Smooth muscle cell of the brain vasculature (primary cell): ENCODE data around the gene TBL3.
"Not testable (repeated sequence)": the region's sequence is repeated elsewhere in the genome, so short reads cannot be mapped to it uniquely, and the experiment has no call there.

ENCODE experiments used
- DNase-seq: peaks from one replicate; pipeline ENCODE4 v3.0.0-alpha.2; 2012; ENCODE audit warnings: low read depth, low spot score

TBL3 gene

DNA sequence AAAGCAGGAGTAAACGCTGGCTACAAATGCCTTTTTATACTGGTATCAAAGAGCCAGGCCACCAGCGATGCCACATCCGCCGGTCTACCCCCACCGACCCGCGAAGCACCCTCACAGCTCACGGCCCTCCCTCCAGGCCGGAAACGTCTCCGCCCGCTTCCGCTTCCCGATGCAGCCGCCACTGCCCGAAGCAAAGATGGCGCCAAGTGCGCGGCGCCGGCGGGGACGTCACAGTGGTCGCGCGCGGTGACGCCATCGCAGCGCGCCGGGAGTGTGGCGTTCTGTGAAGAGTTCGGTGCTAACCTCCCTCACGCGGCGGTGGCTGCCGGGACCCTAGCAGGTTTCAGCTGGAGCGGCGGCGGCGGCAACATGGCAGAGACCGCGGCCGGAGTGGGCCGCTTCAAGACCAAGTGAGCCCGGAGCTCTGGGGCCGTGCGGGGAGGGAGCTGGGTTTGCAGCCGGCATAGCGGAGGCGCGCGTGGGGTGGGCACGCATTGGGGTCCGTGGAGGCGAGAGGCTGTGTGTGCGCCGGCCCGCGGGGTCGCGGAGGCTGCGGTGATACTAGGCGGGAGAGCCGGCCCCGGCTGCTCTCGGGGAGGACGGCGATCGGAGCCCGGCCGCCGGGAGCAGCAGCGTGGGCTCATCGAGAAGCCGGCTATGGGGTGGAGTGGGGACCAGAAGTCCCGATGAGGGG, at the start of gene TBL3:
Gene TBL3, plus strand, starts transcription at position 258 of the 694 bp plus-strand sequence. Its CDS starts 112 bp downstream, at position 370.
- peak; percentile 83 for DNase-seq

DNA sequence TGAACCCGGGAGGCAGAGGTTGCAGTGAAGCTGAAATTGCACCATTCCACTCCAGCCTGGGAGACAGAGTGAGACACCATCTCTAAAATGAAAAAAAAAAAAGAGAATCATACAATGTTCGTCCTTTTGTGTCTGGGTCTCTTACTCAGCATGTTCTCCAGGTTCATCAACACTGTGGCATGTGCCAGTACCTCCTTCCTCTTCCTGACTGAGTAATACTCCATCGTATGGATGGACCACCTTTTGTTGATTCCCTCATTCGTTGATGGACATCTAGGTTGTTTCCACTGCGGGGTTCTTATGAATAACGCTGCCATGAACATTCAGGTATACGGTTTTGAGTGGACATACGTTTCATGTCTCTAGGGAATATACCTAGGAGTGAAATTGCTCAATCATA, 49.5 kb upstream of the TBL3 start:
- no peak for DNase-seq

DNA sequence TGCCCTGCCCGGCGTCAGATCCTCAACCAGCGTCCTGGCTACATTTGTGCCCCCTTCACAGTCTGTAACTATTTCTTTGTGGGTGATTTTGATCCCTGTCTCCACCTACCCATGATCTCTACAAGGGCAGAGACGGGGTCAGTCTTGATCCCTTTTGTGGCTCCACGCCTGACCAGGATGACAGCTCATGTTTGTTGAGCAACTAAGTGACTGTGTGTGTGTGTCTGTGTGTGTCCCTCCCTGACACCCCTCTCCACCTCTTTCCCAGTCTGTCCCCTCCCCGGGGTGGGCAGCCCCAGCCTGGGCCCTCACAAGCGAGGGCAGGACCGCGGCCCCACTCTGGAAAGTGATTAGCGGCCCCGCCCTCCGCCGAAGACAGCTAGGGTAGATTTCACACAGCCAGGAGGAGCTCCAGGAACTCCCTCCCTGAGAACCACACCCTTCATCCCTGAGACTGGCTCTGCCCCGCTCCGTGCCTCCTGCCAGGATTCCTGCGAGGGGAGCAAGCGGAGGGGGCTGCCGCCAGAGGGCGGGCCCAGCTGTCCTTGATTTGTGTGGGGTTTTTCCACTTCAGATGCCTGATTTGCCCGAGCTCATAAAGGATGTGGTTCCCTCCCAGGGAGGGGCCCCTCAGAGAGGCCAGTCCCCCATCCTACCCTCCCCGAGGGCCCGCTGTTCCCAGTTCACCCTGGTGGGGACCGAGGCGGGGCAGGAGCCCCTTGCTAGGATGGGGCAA, 48.4 kb upstream of the TBL3 start:
- DNase-seq, result no peak

DNA sequence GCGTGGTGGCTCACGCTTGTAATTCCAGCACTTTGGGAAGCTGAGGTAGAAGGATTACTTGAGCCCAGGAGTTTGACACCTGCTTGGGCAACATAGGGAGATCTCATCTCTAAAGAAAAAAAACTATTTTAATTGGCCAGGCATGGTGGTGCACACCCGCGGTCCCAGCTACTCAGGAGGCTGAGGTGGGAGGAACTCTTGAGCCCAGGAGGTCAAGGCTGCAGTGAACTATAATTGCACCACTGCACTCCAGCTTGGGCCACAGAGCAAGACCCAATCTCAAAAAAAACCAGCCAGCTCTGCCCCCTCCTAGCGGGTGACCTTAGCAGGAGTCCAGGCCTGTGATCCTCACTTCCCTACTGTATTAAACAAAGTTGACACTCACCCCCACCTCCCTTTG, 47.8 kb upstream of the TBL3 start:
- DNase-seq, result no peak

DNA sequence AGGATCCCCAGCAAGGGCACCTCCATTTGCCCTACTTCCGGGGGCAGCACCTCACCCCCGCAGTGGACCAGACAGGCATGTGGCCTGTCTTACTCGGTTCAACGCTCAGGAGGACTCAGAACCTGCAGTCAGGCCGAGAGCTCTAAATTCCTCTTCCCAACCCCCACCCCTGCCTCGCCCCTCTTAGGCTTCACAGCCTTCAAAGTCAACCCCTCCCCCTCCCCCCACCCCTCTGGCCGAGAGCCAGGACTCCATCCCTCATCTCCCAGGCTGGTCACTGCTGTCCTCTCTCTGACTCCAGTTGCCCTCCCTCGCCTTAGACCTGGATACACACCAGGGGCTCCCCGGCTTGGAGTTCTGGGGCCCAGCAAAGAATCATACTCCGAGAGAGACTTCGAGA, 45.6 kb upstream of the TBL3 start:
- DNase-seq, result no peak

DNA sequence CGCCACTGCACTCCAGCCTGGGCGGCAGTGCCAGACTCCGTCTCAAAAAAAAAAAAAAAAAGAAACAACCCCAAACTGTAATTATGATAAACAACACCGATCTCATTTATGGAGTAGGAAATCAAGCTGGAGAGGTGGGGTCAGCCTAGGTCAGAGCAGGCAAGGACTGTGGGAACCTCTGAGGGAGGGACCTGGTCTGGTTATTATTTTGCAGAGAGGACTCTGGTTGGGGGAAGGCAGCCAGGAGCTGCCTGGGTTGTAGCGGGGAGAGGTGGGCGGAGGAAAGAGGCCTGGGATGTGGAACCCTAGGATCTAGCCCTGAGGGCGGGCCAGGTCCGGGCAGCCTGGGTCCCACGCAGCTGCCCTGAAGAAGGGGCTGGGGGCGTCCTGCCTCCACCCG, 42.7 kb upstream of the TBL3 start:
- DNase-seq, result no peak

DNA sequence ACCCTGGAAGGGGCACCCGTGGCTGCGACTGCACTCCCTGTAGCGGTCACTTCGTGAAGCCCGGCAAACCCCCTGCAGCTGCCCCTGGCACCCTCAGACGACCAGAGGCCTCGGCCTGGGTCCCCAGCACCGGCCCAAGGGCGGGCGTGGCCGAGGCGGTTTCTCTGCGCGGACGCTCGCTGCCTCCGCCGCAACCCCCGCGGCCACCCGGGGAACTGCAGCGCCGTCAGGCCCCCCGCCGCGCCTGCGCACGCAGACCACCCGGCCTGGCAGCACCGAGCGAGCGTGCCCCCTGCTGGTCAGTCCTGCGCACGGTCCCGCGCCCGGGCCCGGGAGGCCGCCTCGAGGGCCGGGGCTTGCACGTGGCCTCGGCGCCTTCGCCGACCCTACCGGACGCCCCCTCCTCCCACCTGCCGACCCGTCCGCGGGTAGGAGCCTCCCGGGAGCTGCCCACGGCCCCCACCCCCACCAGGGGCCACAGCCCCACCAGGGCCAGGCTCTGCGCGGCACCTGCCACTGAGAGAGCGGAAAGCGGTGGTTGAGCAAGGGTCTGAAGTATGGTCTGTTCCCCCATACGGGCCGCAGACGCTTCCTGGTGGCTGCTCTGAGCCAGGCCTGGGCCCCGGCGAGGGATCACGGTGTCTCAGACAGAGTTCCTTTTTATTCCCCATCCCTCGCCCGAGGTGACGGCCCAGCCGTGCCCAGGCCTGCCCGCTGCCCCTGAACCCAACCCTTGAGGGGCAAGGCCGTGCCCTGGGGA, 42.1 kb upstream of the TBL3 start:
- peak; percentile 41 for DNase-seq

DNA sequence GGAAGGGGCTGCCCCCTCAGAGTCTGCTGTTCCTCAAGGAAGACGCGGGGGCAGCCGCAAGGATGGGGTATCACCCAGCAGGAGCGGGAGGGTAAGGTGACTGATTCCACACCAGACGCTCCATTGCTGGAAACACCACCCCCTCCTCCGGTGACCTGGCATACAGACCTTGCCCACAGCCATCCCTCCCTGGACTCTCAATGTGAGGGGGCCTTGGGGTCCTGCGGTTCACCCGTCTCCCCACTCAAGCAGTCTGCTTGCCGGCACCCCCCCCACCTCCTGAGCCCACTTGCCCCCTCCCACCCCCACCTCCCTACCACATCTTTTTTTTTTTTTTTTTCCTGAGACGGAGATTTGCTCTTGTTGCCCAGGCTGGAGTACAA, 41.5 kb upstream of the TBL3 start:
- DNase-seq, result no peak

DNA sequence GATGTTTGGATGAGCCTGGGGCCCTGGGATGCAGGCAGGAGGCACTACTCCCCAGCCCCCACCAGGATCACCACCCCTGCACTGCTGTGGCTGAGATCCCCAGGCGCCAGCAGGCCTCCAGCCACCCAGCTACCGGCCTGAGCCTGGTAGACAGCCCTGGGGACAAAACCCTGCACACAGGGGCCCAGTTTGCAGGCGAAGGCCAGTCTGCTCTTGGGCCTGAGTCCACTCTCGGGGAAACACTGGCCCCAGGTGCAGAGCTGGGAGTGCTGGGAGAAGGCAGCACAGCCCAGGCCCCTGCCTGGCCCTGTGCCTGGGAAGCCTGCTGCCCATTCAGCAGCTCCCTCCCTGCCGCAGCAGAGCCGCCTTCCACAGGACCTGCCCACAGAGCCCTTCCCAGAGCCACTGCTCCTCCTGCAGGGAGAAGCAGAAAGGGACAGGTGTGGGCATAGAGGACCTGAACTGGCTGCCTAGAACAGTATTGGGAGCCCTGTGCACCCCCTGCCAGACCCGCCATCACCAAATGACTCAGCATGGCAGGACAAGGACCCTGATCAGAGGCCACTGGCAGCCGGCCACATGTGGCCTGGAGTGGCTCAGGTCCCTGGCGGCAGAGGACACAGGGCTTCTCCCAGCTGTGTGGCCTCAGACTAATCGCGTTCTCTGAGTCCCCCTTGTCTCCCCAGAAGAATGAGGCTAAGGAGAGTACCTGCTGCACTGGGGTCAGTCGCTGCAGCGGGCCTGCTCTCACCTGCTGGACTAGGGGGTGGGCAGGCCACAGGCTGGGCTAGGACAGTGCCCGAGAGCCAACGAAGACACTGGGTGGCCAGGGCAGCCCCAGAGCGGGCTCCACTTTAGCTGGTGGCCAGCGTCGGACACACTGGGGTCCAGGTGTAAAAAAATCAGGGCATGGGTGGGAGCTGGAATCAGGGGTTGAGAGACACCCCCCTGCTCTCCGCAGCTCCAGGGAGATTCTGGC, 39.5 kb upstream of the TBL3 start:
- DNase-seq, result no peak

DNA sequence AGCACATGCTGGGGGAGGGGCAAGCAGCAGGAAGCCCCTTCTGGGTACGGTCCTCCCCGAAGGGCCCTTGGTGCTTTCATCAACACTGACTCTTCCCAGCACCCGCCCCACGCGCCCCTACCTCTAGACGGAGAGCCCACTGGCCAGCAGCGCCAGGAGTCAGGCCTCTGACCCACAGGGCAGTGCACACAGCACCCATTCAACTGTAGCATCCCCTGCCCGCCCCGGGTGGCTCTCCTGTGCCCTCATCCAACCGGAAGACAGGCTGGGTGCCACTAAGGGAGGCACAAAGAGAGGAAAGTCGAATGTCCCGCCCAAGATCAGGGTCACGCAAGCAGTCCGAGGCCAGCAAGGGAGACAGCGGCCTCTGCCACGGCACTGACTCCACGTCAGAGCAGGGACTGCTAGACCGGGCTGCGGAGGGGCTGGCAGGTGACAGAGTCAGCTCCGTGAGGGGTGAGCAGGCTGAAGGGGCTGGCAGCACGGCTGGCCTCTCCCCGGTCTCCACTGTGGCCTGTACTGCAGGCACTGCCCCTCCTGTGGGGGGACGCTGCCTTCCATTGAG, 38.7 kb upstream of the TBL3 start:
- DNase-seq, result no peak

DNA sequence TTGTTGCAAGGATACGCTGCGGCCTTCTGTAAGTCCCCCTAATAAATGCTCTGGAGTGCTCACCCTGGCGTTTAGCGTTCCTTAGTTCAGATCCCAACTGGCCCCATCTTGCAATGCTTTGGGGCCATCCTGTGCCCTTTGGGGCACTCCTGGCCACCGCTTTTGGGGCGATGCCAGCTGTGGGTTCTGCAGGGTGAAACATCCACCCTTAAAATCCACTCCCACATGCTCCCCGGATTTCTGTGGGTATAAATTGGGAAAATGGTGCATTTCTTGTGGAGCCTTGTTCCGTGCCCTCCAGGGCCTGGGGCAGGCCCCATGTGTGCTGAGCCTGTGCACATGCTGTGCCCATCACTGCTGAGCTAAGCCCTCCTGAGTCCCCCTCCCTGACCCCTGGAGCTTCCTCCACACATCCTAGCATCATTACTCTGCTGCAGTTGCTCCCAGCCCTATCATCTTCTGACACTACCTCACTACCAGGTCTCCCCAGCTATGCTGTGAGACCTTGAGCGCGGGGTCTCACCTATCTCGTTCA, 34.8 kb upstream of the TBL3 start:
- DNase-seq, result no peak

DNA sequence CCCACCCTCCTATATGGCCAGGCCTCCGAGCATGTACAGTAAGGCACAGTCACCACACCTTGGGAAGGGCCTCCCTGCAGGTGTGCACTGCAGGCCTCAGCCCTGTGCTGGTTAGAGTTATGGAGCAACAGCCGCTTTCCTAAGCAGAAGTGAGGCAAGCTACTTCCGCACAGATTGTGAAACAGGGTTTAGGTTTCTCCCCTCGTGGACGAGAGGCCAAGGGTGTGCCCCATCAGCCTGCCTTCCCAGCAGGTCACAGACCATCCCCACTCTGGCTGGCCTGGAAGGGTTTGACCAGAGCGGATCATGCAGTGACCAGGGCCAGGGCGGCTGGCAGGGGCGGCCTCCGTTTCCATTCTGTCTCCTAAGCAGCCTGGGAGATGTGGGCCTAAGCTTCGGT, 33.5 kb upstream of the TBL3 start:
- no peak for DNase-seq

DNA sequence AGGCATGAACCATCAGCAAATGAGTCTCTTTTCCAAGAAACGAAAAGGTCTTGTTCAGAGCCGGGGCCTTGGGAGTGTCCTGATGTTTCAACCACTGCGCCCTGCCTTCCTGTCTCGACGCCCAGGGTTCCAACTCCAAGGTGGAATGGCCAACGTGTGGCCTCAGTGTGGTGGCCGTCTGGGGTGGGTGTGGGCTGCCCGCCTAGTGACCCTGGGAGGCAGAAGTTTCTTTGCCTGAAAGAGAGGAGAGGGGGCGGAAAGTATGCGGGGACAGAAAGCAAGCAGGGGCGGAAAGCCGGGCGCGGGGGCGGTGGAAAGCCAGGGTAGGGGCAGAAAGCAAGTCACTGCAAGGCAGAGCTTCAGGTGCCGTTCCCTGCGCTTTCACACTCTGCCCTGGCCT, 32.9 kb upstream of the TBL3 start:
- no peak for DNase-seq

DNA sequence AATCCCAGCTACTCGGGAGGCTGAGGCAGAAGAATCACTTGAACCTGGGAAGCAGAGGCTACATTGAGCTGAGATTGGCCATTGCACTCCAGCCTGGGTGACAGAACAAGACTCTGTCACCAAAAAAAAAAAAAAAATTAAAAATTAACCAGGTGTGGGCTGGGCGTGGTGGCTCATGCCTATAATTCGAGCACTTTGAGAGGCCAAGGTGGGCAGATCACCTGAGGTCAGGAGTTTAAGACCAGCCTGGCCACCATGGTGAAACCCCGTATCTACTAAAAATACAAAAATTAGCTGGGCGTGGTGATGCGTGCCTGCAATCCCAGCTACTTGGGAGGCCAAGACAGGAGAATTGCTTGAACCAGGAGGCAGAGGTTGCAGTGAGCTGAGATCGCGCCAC, 32.0 kb upstream of the TBL3 start:
- DNase-seq, result not testable (repeated sequence)

DNA sequence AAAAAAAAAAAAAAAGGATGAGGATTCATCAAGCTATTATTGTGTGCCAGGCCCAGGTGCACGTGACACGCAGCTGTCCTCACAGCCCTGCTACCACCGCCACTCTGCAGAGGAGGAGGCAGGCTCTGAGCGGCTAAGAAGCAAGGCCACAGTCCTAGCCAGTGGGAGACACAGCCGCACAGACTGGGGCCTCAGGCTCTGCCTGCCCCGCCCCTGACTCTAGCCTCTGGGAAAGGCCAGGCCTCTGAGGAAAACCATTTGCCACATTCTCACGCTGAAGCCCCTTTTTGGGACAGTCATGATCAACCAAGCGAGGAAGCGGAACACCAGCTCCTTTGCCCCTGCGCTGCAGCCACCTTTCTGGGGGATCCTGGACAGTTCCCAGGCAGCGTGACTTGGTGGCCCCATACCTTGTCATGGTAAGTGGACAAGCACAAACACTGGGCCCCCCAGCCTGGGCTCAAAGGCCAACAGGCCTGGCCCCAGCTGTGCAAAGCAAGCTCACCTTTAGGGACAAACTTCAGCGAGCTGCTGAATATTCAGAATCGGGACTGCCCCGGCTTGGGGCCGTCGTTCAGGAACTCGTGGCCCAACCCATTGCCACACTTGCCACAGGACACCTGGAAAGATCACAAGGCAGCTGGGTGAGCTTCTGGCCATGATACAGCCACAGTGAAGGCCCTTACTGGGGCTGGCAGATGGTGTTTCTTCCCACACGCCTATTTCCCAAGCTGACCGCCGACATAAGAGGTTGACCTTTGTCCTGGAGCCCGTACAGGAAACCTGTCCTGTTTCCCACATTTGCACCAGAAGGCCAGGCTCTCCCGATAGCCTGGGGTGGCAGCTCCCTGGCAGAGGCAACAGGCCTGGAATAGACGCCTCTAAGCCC, 31.3 kb upstream of the TBL3 start:
- no peak for DNase-seq

DNA sequence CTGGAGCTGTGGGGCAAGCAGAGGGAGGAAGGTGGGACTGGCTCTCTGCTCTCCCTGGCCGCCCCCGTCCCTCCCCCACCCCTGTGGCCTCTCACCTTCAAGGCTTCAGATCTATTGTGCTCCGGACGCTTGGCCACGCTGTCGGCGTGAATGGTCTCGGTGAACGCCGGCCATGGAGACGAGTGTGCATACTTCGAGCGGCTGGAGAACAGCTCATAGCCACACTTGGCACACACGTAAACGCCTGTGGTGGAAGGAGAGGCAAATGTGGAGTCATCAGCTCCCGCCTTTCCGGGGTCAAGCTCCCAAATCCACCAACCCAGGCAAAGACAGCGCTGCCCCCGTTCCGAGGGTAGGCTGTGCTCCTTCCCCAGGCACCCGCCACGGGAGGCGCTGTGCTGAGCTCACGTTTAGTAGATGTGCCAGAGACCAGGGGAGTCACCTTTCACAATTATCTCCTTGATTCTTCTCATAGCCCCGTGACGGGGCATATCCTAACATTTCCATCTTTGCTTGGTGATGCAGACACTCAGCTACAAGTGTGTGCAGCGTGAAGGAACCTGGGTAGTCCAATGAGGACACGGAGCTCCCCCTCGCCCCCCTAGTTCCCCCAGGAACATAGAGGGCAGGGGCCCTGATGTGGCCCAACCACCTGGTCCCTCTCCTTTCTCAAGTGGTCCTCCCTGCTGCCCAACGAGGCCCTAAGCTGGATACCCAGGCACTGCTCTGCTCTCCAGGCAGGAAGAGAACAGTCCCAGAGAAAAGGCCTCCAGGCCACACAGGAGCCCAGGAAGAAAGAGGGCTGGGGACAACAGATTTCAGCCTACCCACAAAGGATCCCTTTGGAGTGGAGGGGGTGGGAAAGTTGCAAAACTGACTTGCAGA, 30.4 kb upstream of the TBL3 start:
- no peak for DNase-seq

DNA sequence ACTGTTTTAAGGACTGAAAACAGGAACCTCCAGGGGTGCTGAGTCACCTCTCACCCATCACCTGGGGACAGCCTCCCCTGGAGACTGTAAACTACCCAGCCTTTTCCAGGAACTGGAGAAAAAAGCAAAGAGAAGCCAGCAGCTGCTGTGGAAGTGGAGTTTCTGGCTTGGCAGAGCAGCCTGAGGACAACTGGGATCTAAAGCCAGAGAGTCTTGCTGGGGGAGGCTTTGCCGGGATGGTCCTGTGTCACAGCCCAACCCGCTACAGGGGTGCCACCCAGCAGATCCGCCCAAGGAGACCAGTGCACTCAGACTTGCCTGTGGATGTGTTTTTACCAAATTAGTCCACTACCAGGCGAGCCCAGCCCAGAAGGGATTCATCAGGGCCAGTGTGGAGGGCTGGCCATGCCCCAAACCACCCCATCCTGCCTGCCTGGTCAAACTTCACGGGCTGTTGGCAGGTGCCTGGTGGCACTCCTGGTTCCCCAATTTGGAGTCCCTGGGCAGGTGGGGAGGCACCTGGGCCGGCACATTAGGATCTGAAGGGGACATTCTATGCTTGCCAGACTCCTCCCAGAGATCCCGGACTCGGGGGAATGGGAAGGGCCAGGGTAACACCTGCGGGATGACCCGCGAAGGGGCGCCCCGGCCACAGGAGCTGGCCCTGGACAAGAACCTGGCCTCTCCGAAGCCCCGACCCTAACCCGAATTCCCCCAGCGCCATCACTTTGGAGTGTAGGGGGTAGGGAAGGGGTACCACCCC, 29.6 kb upstream of the TBL3 start:
- no peak for DNase-seq
